GM18505 (cell line): ENCODE measurements around the gene REEP2.
A peak's percentile ranks its signal among the peaks of the same experiment; 100 is the strongest.
"Not testable (repeated sequence)": the region's sequence is repeated elsewhere in the genome, so short reads cannot be mapped to it uniquely, and the experiment has no call there.

ENCODE experiments used
- ATAC-seq: cut with Tn5 transposase; IDR thresholded peaks from one replicate; pipeline ENCODE4 v1.9.1; 2021; ENCODE audit not compliant: unreplicated experiment
- POLR2A ChIP-seq: IDR thresholded peaks from 4 replicates; pipeline ENCODE4 v1.6.1; 2011; ENCODE audit warnings: borderline replicate concordance; ENCODE audit not compliant: insufficient read depth, insufficient read length; ENCODE audit errors: extremely low read depth

The REEP2 gene, protein sequence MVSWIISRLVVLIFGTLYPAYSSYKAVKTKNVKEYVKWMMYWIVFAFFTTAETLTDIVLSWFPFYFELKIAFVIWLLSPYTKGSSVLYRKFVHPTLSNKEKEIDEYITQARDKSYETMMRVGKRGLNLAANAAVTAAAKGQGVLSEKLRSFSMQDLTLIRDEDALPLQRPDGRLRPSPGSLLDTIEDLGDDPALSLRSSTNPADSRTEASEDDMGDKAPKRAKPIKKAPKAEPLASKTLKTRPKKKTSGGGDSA

DNA sequence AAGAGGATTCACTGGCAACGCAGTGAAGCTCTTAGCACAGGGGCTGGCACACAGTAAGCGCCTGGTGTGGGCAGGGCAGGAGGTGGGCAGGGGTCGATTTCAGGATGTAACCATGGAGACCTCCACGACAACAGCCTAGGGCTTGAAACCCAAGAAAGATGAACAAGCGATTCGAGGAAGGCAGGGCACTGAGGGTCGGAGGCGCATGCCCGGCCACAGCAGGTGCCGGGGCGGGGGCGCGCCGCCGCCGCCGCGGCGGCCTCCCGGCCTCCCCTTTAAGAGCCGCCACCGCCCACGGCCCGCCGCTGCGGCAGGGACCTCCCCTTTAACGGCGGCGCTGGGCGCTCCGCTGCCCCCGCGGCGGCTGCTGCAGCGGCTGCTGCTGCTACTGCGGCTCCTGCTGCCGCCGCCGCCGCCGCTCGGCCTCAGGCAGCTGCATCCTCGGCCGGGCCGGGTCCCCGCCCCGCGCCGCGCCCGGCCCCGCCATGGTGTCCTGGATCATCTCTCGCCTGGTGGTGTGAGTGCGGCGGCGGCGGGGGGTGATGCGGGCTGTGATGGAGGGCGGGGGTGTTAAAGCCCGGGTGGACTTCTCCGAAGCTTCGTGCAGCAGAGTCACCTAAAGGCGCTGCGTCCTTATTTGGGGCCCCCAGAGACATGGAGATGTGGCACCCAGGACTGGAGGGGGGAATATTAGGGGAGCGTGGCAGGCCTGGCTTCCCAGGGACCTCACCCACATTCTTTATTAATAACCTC is at the start of gene REEP2:
Gene REEP2, plus strand, starts transcription at position 334 of the 753 bp plus-strand sequence. Its CDS starts 152 bp downstream, at position 486.
- TF ChIP-seq POLR2A: no peak
- peak; percentile 78 for ATAC-seq

DNA sequence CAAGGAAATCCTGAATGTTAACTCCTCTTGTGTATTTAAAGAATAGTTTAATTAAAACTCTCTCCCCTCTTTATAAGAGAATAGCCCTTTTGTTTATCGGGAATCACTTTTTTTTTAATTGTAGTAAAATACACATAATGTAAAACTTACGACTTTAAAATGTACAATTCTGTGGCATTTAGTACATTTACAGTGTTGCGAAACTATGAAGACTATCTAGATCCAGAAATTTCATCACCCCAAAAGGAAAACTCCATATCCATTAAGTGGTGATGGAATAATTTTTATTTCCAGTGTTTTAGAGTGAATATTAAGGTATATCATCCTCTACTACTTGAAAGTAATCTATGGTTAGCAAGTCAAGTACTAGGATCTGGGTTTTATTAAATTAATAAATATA is 49.5 kb upstream of the REEP2 start:
- ATAC-seq: no peak
- no peak for TF ChIP-seq POLR2A

DNA sequence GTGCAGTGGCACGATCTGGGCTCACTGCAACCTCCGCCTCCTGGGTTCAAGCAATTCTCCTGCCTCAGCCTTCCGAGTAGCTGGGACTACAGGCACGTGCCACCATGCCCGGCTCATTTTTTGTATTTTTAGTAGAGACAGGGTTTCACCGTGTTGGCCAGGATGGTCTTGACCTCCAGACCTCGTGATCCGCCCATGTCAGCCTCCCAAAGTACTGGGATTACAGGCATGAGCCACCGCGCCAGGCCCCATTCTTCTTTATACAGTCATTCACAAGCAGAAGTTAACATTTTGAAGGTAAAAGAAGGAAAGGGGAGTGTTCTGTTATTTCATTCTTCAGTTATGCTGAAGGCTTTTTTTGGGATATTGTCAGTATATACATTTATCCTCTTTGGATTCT is 48.9 kb upstream of the REEP2 start:
- not testable (repeated sequence) for ATAC-seq

DNA sequence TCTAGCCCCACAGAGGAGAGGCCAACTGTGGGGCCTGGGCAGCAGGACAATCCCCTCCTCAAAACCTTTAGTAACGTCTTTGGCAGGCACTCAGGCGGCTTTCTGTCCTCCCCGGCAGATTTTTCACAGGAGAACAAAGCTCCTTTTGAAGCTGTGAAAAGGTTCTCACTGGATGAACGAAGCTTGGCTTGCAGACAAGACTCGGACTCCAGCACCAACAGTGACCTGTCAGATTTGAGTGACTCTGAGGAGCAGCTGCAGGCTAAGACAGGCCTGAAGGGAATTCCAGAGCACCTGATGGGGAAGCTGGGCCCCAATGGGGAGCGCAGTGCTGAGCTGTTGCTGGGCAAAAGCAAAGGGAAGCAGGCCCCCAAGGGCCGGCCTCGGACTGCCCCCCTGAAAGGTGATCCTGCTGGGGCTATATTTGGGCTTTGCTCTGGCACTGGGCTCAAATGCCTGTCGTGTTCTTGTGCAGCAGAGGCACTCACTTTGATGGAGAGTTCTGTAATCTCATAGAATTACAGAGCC is 46.9 kb upstream of the REEP2 start:
- ATAC-seq: no peak
- no peak for TF ChIP-seq POLR2A

GRCh38 chr5:138402640-138403039 is 36.2 kb upstream of the REEP2 start:
- no peak for TF ChIP-seq POLR2A
- ATAC-seq: no peak

DNA sequence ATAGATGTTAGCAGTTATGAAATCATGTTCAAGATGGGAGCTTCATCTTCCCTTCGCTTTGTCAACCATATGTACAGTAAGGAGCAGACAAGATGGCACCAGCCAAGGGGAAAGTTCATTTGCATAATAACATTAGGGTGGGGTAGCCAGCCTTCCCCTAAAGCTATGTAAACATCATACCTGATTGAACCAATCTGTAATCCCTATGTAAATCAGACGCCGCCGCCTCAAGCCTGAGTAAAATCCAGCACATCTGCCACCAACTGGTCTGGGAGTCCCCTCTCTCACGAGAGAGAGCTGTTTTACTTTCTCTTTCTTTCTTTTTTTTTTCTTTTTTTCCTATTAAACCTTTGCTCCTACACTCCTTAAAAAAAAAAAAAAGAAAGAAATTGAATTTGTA is 30.8 kb upstream of the REEP2 start:
- no peak for ATAC-seq
- no peak for TF ChIP-seq POLR2A

DNA sequence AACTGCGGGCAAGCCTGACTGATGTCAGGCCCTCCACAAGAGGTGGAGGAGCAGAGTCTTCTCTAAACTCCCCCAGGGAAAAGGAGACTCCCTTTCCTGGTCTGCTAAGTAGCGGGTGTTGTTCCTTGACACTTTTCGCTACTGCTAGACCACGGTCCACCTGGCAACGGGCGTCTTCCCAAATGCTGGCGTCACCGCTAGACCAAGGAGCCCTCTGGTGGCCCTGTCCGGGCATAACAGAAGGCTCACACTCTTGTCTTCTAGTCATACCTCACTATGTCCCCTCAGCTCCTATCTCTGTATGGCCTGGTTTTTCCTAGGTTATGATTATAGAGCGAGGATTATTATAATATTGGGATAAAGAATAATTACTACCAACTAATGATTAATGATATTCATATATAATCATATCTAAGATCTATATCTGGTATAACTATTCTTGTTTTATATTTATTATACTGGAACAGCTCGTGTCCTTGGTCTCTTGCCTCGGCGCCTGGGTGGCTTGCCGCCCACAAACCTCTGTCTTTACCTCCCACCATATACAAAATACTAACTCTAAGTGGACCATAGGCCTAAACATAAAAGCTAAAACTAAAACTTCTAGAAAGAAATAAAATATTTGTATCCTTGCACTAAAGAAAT is 27.7 kb upstream of the REEP2 start:
- ATAC-seq: not testable (repeated sequence)

- ATAC-seq: no peak
- TF ChIP-seq POLR2A: no peak
Observed at GRCh38 chr5:138418444-138418843, 20.4 kb upstream of the REEP2 start.

DNA sequence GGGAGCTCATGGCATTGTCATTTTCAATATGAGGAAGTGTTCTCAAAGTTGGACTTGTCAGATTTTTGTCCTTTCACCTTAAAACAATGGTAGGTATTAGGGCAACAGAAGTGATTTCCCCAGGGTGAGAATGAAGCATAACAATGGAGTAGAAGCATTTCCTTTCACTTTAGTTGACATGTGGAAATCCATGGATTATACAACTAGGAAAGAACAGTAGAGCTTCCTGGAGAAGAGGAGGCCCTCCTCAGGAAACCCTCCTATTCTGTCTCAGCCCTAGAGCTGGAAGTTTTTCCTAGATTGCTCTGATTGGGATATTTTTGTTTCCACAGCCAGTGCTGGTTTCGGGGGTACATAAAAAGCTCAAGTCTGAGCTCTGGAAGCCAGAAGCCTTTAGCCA is 13.8 kb upstream of the REEP2 start:
- TF ChIP-seq POLR2A: no peak
- no peak for ATAC-seq

GRCh38 chr5:138435943-138436342 is 2.9 kb upstream of the REEP2 start:
- ATAC-seq: no peak
- TF ChIP-seq POLR2A: no peak

- peak; percentile 7 for ATAC-seq
- no peak for TF ChIP-seq POLR2A
Observed at GRCh38 chr5:138438003-138438723, 694 bp upstream of the REEP2 start.

DNA sequence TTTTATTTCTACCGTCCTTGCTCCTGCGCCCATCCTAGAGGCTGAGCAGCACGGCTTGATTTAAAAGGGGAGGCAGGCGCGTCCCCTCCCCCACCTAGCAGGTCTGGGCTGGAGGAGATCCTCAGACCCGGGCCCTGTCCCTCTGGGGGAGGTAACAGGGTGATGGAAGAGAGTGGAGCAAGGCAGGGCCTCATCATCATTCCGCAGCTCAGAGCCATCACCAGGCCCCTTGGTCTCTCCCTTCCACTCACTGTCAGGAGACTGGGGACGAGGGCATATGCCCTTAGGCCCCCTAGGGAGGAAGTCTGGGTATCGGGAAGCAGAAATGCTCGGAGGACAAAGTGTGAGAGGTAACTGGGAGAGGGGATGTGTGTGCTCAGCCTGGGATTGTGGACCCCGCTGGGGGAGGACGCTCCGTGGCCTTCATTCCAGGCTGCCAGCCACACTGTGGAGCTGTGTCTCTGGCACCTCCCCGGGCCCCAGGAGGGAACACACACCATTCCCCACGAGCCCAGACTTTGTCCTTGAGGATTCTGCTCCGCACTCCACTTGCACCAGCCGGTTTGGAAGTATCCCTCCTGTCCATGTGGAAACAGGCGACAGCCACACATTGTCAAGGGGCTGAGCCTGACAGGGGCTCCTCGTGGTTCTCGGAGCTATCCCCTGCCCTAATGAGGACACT is 761 bp downstream of the REEP2 start:
- no peak for ATAC-seq
- TF ChIP-seq POLR2A: no peak

DNA sequence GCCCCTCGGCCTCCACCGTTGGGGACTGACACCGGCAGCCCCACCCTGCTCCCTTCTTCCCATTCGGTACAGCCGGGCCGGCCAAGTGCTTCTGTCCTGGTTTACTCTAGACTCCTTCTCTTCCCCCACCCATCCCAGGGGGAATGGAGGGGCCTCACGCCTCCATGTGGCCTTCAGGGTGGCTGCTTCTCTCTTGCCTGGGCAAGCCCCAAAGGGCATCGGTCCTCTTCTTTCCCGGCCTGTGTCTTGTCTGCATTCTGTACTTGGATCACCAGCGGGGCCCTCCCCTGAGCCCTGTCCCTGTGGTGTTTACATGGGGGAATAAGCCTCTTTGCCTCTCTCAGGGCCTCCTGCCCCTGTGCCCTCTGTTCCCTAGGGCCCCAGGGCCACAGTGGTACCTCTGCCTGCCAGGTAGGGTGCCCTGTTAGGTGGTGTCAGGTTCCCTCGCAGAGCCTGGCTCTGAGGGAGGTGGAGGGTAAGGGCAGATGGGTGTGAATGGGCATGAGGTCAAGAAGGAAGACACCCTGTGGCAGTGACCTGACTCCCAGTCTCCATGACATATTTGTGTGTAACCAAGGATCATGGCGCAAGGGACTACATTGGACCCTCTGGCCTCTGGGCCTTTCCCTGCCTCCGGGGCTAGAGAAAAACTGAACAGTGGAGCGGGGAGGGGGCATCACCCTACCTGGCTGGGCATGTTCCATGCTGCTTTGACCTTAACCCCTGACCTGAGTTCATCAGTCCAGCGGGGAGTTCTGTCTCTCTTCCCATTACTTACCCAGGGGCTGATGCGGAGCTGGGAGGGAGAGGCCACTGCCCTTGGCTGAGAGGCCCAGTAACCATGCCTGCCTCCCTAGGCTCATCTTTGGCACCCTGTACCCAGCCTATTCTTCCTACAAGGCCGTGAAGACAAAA is 1.6 kb downstream of the REEP2 start:
- ATAC-seq: no peak
- TF ChIP-seq POLR2A: no peak
